Cardiac muscle cell (in vitro differentiated cells and primary cell): ENCODE data around the gene CFTR. TPM values are rescaled to one million over a fixed set of nuclear protein-coding genes. Genes with fewer than 3 reads are reported as not detected.

Experiments
- DNase-seq, 2 donors: peaks; one replicate each; pipeline versions ENCODE4 v3.0.0 to v3.0.0-alpha.2; 2010 to 2017; ENCODE audit warnings: low read depth in 1 of 2, low spot score in 1 of 2
- H3K27ac ChIP-seq: fragments of 200-600 bp; sonication (generic); 2 replicates; pipeline ENCODE4 v1.5.1; 2016
- H3K27me3 ChIP-seq: fragments of 200-600 bp; sonication (generic); 2 replicates; pipeline ENCODE4 v1.6.0; 2016; ENCODE audit warnings: control low read depth
- H3K36me3 ChIP-seq: fragments of 200-600 bp; sonication (generic); 2 replicates; pipeline ENCODE4 v1.5.1; 2016; ENCODE audit warnings: control low read depth
- H3K4me1 ChIP-seq: fragments of 200-600 bp; sonication (generic); 2 replicates; pipeline ENCODE4 v1.8.1; 2017; ENCODE audit warnings: low read depth, mild to moderate bottlenecking, mixed run types
- H3K4me3 ChIP-seq: fragments of 200-600 bp; sonication (generic); 2 replicates; pipeline ENCODE4 v1.5.1; 2016; ENCODE audit warnings: mild to moderate bottlenecking
- H3K9me3 ChIP-seq: fragments of 200-600 bp; sonication (generic); 2 replicates; pipeline ENCODE4 v1.5.1; 2017; ENCODE audit warnings: low read depth, mild to moderate bottlenecking, control low read depth
- polyA plus RNA-seq: library from polyadenylated mRNA; unstranded; fragments of >200 nt; fragmentation: Nextera tagmentation; extraction: Ambion mirVana; gene quantifications from 2 replicates; pipeline ENCODE4 v1.2.1, GENCODE V29; 2016
- total RNA-seq: library from RNA; depleted of rRNA; stranded (reverse); fragments of >200 nt; gene quantifications from 2 replicates; pipeline ENCODE4 v1.2.3, GENCODE V29; 2016
- TF ChIP-seq, protein P1 (sequence below): IDR thresholded peaks from 2 replicates; pipeline ENCODE4 v1.5.1; 2012; ENCODE audit warnings: low read depth, mild to moderate bottlenecking, low read length

The CFTR gene
- total and polyA plus RNA-seq, 2 experiments from 2014 or later = 8.8 to 12.0 TPM

DNA sequence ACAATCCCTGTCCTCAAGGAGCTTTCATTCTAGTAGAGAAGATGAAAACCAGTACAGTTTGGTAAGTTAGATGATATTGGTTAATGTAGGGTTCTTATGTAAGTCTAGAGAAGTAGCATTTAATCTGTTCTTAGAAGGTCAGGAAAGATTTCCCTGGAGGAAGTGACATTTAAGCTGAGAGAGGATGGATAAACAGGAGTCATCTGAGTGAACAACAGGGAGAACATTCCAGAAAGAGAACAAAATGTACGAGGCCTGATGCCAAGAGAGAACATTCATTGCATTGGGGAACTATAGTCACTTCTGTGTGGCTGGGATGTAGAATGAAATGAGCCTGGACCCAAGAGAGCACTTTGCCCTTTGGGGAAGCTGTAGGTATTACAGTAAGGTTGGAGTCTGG is 88.0 kb downstream of the CFTR start:
- Histone ChIP-seq H3K4me3 (no peak overlapping the region), H3K27ac (no peak overlapping the region), H3K27me3 (no peaks in the 10 kb centered on the region), H3K9me3 (no peaks in the 10 kb centered on the region), H3K36me3 (no peaks in the 10 kb centered on the region), H3K4me1 (peaks cover 28% of the 10 kb centered on the region)
- TF ChIP-seq, protein P1, sequence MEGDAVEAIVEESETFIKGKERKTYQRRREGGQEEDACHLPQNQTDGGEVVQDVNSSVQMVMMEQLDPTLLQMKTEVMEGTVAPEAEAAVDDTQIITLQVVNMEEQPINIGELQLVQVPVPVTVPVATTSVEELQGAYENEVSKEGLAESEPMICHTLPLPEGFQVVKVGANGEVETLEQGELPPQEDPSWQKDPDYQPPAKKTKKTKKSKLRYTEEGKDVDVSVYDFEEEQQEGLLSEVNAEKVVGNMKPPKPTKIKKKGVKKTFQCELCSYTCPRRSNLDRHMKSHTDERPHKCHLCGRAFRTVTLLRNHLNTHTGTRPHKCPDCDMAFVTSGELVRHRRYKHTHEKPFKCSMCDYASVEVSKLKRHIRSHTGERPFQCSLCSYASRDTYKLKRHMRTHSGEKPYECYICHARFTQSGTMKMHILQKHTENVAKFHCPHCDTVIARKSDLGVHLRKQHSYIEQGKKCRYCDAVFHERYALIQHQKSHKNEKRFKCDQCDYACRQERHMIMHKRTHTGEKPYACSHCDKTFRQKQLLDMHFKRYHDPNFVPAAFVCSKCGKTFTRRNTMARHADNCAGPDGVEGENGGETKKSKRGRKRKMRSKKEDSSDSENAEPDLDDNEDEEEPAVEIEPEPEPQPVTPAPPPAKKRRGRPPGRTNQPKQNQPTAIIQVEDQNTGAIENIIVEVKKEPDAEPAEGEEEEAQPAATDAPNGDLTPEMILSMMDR = no peak
- peak in 1 of 2 donors; percentile 40 for DNase-seq

DNA sequence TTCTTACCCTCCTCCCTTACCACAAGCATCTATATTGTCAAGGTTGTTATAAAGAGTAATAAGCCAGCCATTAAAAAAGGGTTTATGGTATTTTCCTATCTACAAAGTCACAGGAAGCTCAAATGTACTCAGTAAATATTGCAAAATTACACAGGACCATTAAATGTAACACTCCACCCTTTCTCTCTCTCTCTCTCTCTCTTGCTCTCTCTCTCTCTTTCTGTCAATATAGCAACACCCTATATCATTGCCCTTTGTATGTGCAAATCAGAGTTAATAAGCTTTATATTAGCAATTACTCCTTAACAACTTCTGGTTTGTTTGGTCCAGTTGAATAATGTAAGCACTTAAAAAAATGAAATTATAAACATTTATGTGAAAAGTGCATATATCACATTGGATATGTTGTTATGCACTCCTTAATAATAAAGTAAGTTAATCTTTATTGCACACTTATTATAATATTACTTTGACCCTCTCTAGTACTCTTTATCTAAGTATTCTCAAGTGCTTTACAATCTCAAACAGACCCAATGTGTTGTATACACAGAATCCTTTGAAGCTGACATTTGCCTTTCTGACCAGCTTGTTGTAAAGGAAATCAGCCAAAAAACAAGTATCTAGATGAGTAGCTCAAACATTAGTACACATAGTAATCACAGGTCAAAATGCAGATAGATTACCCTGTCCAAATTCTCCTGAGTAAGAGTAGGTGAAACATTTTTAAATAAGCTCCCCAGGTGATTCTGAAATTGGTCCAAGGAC is 93.2 kb downstream of the CFTR start:
- H3K27ac ChIP-seq = no peak overlapping the region
- no peak for DNase-seq
- no peaks in the 10 kb centered on the region for H3K27me3 ChIP-seq
- TF ChIP-seq, protein P1 = no peak
- H3K36me3 ChIP-seq = no peaks in the 10 kb centered on the region
- no peaks in the 10 kb centered on the region for H3K9me3 ChIP-seq
- H3K4me3 ChIP-seq = no peak overlapping the region
- H3K4me1 ChIP-seq = peaks cover 16% of the 10 kb centered on the region

DNA sequence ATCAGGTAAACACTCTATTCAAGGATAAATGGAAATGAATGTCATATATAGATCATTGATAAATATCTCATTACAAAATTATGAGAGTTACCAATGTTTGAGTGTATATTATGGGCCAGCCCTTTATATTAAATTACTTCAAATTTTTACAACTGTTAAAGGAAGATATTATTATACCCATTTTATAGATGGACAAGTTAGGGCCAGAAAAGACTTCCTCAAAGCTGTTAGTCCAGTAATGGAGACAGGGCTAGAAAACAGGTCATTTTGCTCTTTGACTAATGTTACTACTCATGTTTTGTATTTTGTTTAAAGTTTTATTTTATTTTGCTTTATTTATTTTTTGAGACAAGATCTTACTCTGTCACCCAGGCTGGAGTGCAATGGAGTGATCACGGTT is 101.6 kb downstream of the CFTR start:
- no peaks in the 10 kb centered on the region for H3K27me3 ChIP-seq
- H3K36me3 ChIP-seq = no peaks in the 10 kb centered on the region
- H3K9me3 ChIP-seq = no peaks in the 10 kb centered on the region
- DNase-seq = no peak
- H3K4me1 ChIP-seq = peaks cover 9% of the 10 kb centered on the region
- H3K4me3 ChIP-seq = no peak overlapping the region
- TF ChIP-seq, protein P1 = no peak
- H3K27ac ChIP-seq = no peak overlapping the region

DNA sequence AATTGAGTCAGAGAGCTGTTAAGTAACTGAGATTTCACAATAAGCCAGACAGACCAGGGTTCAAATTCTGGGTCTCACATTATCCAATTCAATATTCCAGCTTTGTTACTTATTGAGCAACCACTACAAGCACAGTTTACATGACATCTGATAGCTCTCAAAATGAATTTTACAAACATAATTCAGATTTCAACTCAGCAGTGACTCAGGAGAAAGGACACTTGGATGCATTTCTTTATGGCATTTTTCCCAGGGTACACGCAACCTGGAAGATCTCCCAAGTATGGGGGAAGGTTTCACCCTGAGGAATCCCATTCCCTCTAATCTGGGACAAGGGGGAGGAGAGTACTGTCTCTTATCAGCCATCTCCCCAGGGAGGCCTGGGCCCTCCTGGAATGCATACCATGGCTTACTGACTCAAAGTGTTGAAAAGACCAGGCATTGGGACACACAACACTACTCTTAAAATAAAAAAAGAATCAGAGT is 102.4 kb downstream of the CFTR start:
- H3K9me3 ChIP-seq = no peaks in the 10 kb centered on the region
- peaks cover 9% of the 10 kb centered on the region for H3K4me1 ChIP-seq
- H3K4me3 ChIP-seq = no peak overlapping the region
- H3K27me3 ChIP-seq = no peaks in the 10 kb centered on the region
- peak; percentile 62 to 99 for DNase-seq
- H3K27ac ChIP-seq = peak overlapping the region; percentile 78
- TF ChIP-seq, protein P1 = no peak
- no peaks in the 10 kb centered on the region for H3K36me3 ChIP-seq

DNA sequence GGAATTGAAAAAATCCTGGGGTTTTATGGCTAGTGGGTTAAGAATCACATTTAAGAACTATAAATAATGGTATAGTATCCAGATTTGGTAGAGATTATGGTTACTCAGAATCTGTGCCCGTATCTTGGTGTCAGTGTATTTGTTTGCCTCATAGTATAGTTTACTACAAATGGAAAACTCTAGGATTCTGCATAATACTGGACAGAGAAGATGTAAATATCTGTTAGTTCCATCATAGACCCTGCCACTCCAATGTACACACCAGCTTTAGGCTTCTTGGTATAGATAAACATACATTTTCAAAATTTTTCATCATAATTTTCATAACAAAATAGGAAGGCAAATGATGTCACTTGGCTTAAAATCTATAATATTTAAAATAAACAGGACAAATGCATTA is 108.1 kb downstream of the CFTR start:
- TF ChIP-seq, protein P1 = no peak
- H3K9me3 ChIP-seq = no peaks in the 10 kb centered on the region
- H3K4me3 ChIP-seq = no peak overlapping the region
- H3K27me3 ChIP-seq = no peaks in the 10 kb centered on the region
- no peak overlapping the region for H3K27ac ChIP-seq
- H3K4me1 ChIP-seq = no peaks in the 10 kb centered on the region
- DNase-seq = no peak
- no peaks in the 10 kb centered on the region for H3K36me3 ChIP-seq
